HL-60 (cell line): Measurements from ENCODE around the gene PIH1D1.

ENCODE experiments used
- CTCF ChIP-seq: IDR thresholded peaks from one replicate; pipeline ENCODE4 v1.5.1; 2011; ENCODE audit warnings: low read length, control low read depth, inconsistent platforms; ENCODE audit not compliant: insufficient read depth
- GABPA ChIP-seq: IDR thresholded peaks from 2 replicates; pipeline ENCODE4 v1.6.1; 2012; ENCODE audit warnings: low read depth
- POLR2AphosphoS5 ChIP-seq: IDR thresholded peaks from 2 replicates; pipeline ENCODE4 v1.6.1; 2012; ENCODE audit warnings: low read depth
- REST ChIP-seq: IDR thresholded peaks from 2 replicates; pipeline ENCODE4 v1.6.1; 2012; ENCODE audit warnings: low read depth; ENCODE audit not compliant: insufficient replicate concordance
- SPI1 ChIP-seq: IDR thresholded peaks from 2 replicates; pipeline ENCODE4 v1.6.1; 2012; ENCODE audit warnings: low read depth, mild to moderate bottlenecking, borderline replicate concordance

GRCh38 chr19:49462492-49462891 is 10.9 kb upstream of the PIH1D1 start:
- TF ChIP-seq CTCF (no peak), POLR2AphosphoS5 (no peak), REST (no peak), SPI1 (no peak), GABPA (no peak)
